Measurements from ENCODE around the gene OLFM1. TPM values are rescaled to one million over a fixed set of nuclear protein-coding genes. Genes with fewer than 3 reads are reported as not detected.

OLFM1 gene
- polyA plus RNA-seq, 1 donor (not counting 4 experiments of a cell fraction or from before 2014, with no cell fraction given): 0.25 TPM

DNA sequence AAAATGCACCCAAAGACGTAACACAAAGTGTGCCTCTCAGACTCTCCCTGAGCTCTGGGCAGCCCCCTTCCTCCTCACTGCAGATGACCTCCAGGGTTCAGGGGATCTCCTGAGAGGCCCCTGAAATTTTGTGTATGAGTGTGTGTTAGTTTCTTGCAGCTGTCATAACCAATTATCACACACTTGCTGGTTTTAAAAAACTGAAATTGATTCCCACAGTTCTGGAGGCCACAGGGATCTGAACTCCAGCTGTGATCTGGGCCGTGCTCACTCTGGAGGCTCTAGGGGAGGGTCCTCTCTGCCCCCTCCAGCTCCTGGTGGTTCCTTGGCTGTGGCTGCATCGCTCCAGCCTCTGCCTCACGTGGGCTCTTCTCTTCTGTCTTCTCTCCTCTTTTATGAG is 58.8 kb downstream of the OLFM1 start:
- H3K27ac ChIP-seq (ENCODE audit: control insufficient read depth, insufficient read depth, low read length): no peak overlapping the region
- no peak overlapping the region for H3K4me3 ChIP-seq (ENCODE audit: control insufficient read depth in 2 of 3, extremely low read depth in 1 of 3, insufficient read depth in 2 of 3, low read depth in 1 of 3, low read length in 3 of 3)
- peaks cover 14% of the 10 kb centered on the region for H3K27me3 ChIP-seq (ENCODE audit: control insufficient read depth, extremely low read depth, insufficient read depth, low read length)
- TF ChIP-seq CTCF (optimal IDR thresholded peaks at IDR 0.05 in 1 of 3, IDR thresholded peaks at IDR 0.05 in 1 of 3, conservative IDR thresholded peaks at IDR 0.05 in 1 of 3; ENCODE audit: extremely low read depth in 1 of 3, insufficient read depth in 2 of 3, low read length in 3 of 3) (no peak), EZH2 (IDR thresholded peaks at IDR 0.05; ENCODE audit: low read length) (no peak)
- H2AFZ ChIP-seq (ENCODE audit: control insufficient read depth, low read length): no peak overlapping the region
- dilution Hi-C loops (cut with MboI; ENCODE audit: extremely low pct_ligation_motif_present, low sequenced_read_pairs): no loop called here
- no peaks in the 10 kb centered on the region for H3K36me3 ChIP-seq (ENCODE audit: control insufficient read depth in 2 of 2, extremely low read depth in 1 of 2, insufficient read depth in 2 of 2, low read length in 2 of 2)
- no peak overlapping the region for H3K4me2 ChIP-seq (ENCODE audit: control insufficient read depth, extremely low read depth, insufficient read depth, low read depth, low read length)
- no peaks in the 10 kb centered on the region for H3K9me1 ChIP-seq (ENCODE audit: control insufficient read depth, extremely low read depth, insufficient read depth, low read length)
- FAIRE-seq (no peak), DNase-seq (ENCODE audit: low read depth, low spot score) (no peak)
- no peaks in the 10 kb centered on the region for H3K79me2 ChIP-seq (ENCODE audit: control insufficient read depth, insufficient read depth, low read length)
- H3K9ac ChIP-seq (ENCODE audit: control insufficient read depth, extremely low read depth, insufficient read depth, low read length): no peak overlapping the region
- H4K20me1 ChIP-seq (ENCODE audit: control insufficient read depth, extremely low read depth, insufficient read depth, low read length): no peaks in the 10 kb centered on the region
- H3K9me3 ChIP-seq (ENCODE audit: control insufficient read depth, low read depth, low read length): peaks cover 2% of the 10 kb centered on the region
- no peaks in the 10 kb centered on the region for H3K4me1 ChIP-seq (ENCODE audit: control insufficient read depth, extremely low read depth, insufficient read depth, low read length)

- Histone ChIP-seq H4K20me1 (ENCODE audit: control insufficient read depth, extremely low read depth, insufficient read depth, low read length) (no peaks in the 10 kb centered on the region), H3K9ac (ENCODE audit: control insufficient read depth, extremely low read depth, insufficient read depth, low read length) (no peak overlapping the region), H3K27ac (ENCODE audit: control insufficient read depth, insufficient read depth, low read length) (no peak overlapping the region), H3K27me3 (ENCODE audit: control insufficient read depth, extremely low read depth, insufficient read depth, low read length) (peaks cover 14% of the 10 kb centered on the region), H3K4me1 (ENCODE audit: control insufficient read depth, extremely low read depth, insufficient read depth, low read length) (no peaks in the 10 kb centered on the region), H3K36me3 (ENCODE audit: control insufficient read depth in 2 of 2, extremely low read depth in 1 of 2, insufficient read depth in 2 of 2, low read length in 2 of 2) (no peaks in the 10 kb centered on the region), H3K4me2 (ENCODE audit: control insufficient read depth, extremely low read depth, insufficient read depth, low read depth, low read length) (no peak overlapping the region), H3K9me3 (ENCODE audit: control insufficient read depth, low read depth, low read length) (peaks cover 2% of the 10 kb centered on the region), H3K4me3 (ENCODE audit: control insufficient read depth in 2 of 3, extremely low read depth in 1 of 3, insufficient read depth in 2 of 3, low read depth in 1 of 3, low read length in 3 of 3) (no peak overlapping the region), H3K9me1 (ENCODE audit: control insufficient read depth, extremely low read depth, insufficient read depth, low read length) (no peaks in the 10 kb centered on the region), H3K79me2 (ENCODE audit: control insufficient read depth, insufficient read depth, low read length) (no peaks in the 10 kb centered on the region), H2AFZ (ENCODE audit: control insufficient read depth, low read length) (no peak overlapping the region)
- dilution Hi-C loops (cut with MboI; ENCODE audit: extremely low pct_ligation_motif_present, low sequenced_read_pairs): no loop called here
- FAIRE-seq: no peak
- TF ChIP-seq EZH2 (IDR thresholded peaks at IDR 0.05; ENCODE audit: low read length) (no peak), CTCF (optimal IDR thresholded peaks at IDR 0.05 in 1 of 3, IDR thresholded peaks at IDR 0.05 in 1 of 3, conservative IDR thresholded peaks at IDR 0.05 in 1 of 3; ENCODE audit: extremely low read depth in 1 of 3, insufficient read depth in 2 of 3, low read length in 3 of 3) (no peak)
- DNase-seq (ENCODE audit: low read depth, low spot score): no peak
Measured at GRCh38 chr9:135146766-135147473, 59.5 kb downstream of the OLFM1 start.

Measured in keratinocyte (primary cell).